ENCODE data around the gene VSTM2B. TPM values are rescaled to one million over a fixed set of nuclear protein-coding genes. Genes with fewer than 3 reads are reported as not detected.

The VSTM2B gene
- total and polyA plus RNA-seq, 7 donors: 0.41 TPM; not detected in 6

DNA sequence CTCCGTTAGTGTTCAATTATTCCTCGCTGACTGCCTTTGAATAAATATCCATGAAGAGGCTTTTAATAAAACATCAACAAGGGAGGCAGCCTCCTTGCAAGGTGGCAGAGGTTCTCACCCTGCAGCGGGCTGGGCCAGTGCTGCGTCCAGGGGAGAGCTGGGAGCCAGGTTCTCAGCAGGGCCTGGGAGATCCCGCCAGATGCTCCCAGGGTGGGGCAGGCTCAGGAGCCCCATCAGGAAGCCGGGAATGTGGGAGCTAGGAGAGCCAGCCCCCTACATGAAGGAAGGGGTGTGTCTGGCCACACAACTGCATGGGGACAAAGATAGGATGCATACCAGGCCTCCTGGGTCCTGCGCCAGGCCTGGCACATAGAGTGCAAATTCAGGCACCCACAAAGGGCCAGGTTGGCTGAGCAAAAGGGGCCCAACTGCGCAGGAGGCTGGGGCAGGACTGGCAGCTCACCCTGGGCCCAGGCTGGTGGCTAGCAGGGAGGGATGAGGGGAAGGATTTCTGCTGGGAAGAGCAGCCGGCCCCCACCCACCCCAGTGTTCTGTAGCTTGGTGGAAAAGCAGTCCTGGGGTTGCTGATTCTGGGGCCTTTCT is 22.8 kb downstream of the VSTM2B start:
- no peaks in the 10 kb centered on the region for H3K4me1 ChIP-seq
- intact Hi-C loops (cut with DNase I): no loop called here
- peaks cover 0 to 7% (median 0%) of the 10 kb centered on the region in 3 donors for H3K27me3 ChIP-seq
- no peak overlapping the region for H3K27ac ChIP-seq
- no peaks in the 10 kb centered on the region for H3K36me3 ChIP-seq
- H3K4me3 ChIP-seq: no peak overlapping the region
- TF ChIP-seq EP300 (IDR thresholded peaks at IDR 0.05) (no peak), CTCF (IDR thresholded peaks at IDR 0.05) (no peak), POLR2AphosphoS5 (IDR thresholded peaks at IDR 0.05) (no peak), POLR2A (IDR thresholded peaks at IDR 0.05) (no peak)
- WGBS, 2 donors: 60 to 72% methylated on average over 9 of the region's 9 CpGs
- peak; percentile 38 for DNase-seq
- H3K9me3 ChIP-seq: no peaks in the 10 kb centered on the region

DNA sequence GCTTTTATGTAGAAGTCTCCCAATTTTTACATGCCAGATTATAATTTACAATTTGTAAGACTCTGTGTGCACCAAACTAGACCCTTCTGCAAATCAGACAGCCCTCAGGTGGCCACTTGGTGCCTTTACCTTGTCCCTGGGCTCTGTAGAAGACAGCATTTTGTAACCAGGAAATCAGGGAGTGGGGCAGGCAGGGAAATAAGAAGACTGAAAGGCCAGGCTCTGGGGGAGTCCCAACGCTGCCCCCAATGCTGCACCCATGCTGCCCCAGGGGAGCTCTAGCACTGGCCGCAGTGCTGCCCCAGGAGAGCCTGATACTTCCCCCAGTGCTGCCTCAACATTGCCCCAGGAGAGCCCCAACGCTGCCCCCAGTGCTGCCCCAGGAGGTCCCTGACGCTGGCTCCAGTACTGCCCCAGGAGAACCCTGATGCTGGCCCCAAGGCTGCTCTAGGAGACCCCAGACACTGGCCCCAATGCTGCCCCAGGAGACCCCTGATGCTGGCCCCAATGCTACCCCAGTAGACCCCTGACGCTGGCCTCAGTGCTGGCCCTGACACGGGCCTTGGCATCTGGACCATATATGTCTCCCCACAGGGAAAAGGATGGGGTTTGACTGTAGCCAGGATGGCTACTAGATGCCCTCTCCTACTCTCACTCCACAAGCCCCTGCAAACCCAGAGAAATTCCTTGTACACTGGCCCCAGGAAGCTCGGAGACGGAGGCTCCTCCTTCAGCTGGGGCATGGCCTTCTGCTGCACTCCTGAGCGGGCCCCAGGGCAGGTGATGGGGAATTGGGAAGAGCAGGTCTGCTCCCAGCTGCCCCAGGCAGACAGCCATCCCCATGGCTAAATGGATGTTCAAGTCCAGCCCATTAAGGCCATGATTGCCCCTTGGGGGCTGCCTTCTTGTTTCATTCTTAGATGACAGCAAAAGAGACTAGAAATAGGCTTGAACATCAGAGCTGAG is 23.6 kb downstream of the VSTM2B start:
- TF ChIP-seq CTCF (IDR thresholded peaks at IDR 0.05) (no peak), POLR2AphosphoS5 (IDR thresholded peaks at IDR 0.05) (no peak), POLR2A (IDR thresholded peaks at IDR 0.05) (no peak), EP300 (IDR thresholded peaks at IDR 0.05) (no peak)
- Histone ChIP-seq H3K27ac (no peak overlapping the region), H3K27me3 (peaks cover 0 to 7% (median 0%) of the 10 kb centered on the region in 3 donors), H3K36me3 (no peaks in the 10 kb centered on the region), H3K4me1 (no peaks in the 10 kb centered on the region), H3K4me3 (no peak overlapping the region), H3K9me3 (peaks cover 0 to 5% (median 2%) of the 10 kb centered on the region in 4 donors)
- WGBS, 2 donors: 73 to 74% methylated on average over 9 of the region's 9 CpGs
- DNase-seq: peak; percentile 34
- intact Hi-C loops (cut with DNase I): no loop called here

- peaks cover 0 to 5% (median 2%) of the 10 kb centered on the region in 4 donors for H3K9me3 ChIP-seq
- no peaks in the 10 kb centered on the region for H3K36me3 ChIP-seq
- H3K4me3 ChIP-seq: no peak overlapping the region
- no peak for DNase-seq
- 71 to 83% methylated on average over 5 of the region's 5 CpGs for WGBS, 2 donors
- TF ChIP-seq EP300 (IDR thresholded peaks at IDR 0.05) (no peak), POLR2AphosphoS5 (IDR thresholded peaks at IDR 0.05) (no peak), POLR2A (IDR thresholded peaks at IDR 0.05) (no peak), CTCF (IDR thresholded peaks at IDR 0.05) (no peak)
- no peaks in the 10 kb centered on the region for H3K4me1 ChIP-seq
- peaks cover 0 to 7% (median 0%) of the 10 kb centered on the region in 3 donors for H3K27me3 ChIP-seq
- H3K27ac ChIP-seq: no peak overlapping the region
- intact Hi-C loops (cut with DNase I): no loop called here
Measured at GRCh38 chr19:29550896-29551295, 25.1 kb downstream of the VSTM2B start.

DNA sequence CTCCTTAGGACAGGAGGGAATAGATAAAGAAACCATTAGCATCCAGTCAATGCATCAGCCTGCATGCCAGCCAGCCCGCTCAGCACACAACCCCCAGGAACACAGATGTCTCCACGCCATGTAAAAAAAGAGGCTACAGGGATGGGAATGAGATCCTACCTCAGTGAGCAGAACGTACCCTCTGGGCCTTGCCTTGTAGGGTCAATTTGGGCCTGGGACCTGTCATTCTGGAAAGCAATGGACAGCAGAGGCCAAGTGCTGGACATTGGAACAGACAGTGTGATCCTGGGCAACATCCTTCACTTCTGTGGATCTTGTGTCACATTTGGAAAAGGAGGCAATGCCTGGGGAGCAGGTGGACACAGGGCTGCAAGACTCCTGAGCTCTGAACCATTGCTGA is 26.0 kb downstream of the VSTM2B start:
- H3K9me3 ChIP-seq: peaks cover 0 to 5% (median 2%) of the 10 kb centered on the region in 4 donors
- H3K4me3 ChIP-seq: no peak overlapping the region
- H3K36me3 ChIP-seq: no peaks in the 10 kb centered on the region
- H3K27me3 ChIP-seq: peaks cover 0 to 7% (median 0%) of the 10 kb centered on the region in 3 donors
- no peaks in the 10 kb centered on the region for H3K4me1 ChIP-seq
- no peak for DNase-seq
- intact Hi-C loops (cut with DNase I): no loop called here
- TF ChIP-seq EP300 (IDR thresholded peaks at IDR 0.05): no peak
- TF ChIP-seq POLR2AphosphoS5 (IDR thresholded peaks at IDR 0.05): no peak
- no peak for TF ChIP-seq CTCF (IDR thresholded peaks at IDR 0.05)
- no peak for TF ChIP-seq POLR2A (IDR thresholded peaks at IDR 0.05)
- WGBS, 2 donors: 82 to 85% methylated on average over 3 of the region's 3 CpGs
- no peak overlapping the region for H3K27ac ChIP-seq
